HG02938 (cell line): ENCODE data around the gene DLK1.

Experiments
- ATAC-seq: cut with Tn5 transposase; IDR thresholded peaks from one replicate; pipeline ENCODE4 v1.9.1; 2021; ENCODE audit warnings: mild to moderate bottlenecking, moderate library complexity; ENCODE audit not compliant: unreplicated experiment

Gene DLK1

GRCh38 chr14:100712490-100712889 is 14.2 kb upstream of the DLK1 start:
- ATAC-seq = no peak

GRCh38 chr14:100713705-100714104 is 13.0 kb upstream of the DLK1 start:
- no peak for ATAC-seq

- no peak for ATAC-seq
These were observed 12.3 kb upstream of the DLK1 start for GRCh38 chr14:100714258-100714892.

GRCh38 chr14:100715332-100715731 is 11.4 kb upstream of the DLK1 start:
- ATAC-seq = no peak

GRCh38 chr14:100715803-100716202 is 10.9 kb upstream of the DLK1 start:
- no peak for ATAC-seq

GRCh38 chr14:100717386-100717785 is 9.3 kb upstream of the DLK1 start:
- no peak for ATAC-seq

GRCh38 chr14:100719976-100720520 is 6.6 kb upstream of the DLK1 start:
- no peak for ATAC-seq

GRCh38 chr14:100721568-100721967 is 5.1 kb upstream of the DLK1 start:
- no peak for ATAC-seq

- no peak for ATAC-seq
These were observed 4.3 kb upstream of the DLK1 start for GRCh38 chr14:100722367-100722766.

GRCh38 chr14:100723135-100723829 is 3.4 kb upstream of the DLK1 start:
- no peak for ATAC-seq

- no peak for ATAC-seq
These were observed 2.8 kb upstream of the DLK1 start for GRCh38 chr14:100723830-100724437.

GRCh38 chr14:100724536-100724935 is 2.2 kb upstream of the DLK1 start:
- no peak for ATAC-seq

- no peak for ATAC-seq
These were observed 905 bp upstream of the DLK1 start for GRCh38 chr14:100725587-100726387.

GRCh38 chr14:100727086-100727872 is 587 bp downstream of the DLK1 start:
- no peak for ATAC-seq

GRCh38 chr14:100727873-100728240 is 1.2 kb downstream of the DLK1 start:
- ATAC-seq = no peak

GRCh38 chr14:100728962-100729361 is 2.3 kb downstream of the DLK1 start:
- ATAC-seq = no peak

GRCh38 chr14:100729982-100730381 is 3.3 kb downstream of the DLK1 start:
- ATAC-seq = no peak

GRCh38 chr14:100730581-100730980 is 3.9 kb downstream of the DLK1 start:
- no peak for ATAC-seq

- no peak for ATAC-seq
These were observed 4.4 kb downstream of the DLK1 start for GRCh38 chr14:100731011-100731670.
